ENCODE measurements around the gene ZNF492.
"Not testable (repeated sequence)": the region's sequence is repeated elsewhere in the genome, so short reads cannot be mapped to it uniquely, and the experiment has no call there.

Gene ZNF492

DNA sequence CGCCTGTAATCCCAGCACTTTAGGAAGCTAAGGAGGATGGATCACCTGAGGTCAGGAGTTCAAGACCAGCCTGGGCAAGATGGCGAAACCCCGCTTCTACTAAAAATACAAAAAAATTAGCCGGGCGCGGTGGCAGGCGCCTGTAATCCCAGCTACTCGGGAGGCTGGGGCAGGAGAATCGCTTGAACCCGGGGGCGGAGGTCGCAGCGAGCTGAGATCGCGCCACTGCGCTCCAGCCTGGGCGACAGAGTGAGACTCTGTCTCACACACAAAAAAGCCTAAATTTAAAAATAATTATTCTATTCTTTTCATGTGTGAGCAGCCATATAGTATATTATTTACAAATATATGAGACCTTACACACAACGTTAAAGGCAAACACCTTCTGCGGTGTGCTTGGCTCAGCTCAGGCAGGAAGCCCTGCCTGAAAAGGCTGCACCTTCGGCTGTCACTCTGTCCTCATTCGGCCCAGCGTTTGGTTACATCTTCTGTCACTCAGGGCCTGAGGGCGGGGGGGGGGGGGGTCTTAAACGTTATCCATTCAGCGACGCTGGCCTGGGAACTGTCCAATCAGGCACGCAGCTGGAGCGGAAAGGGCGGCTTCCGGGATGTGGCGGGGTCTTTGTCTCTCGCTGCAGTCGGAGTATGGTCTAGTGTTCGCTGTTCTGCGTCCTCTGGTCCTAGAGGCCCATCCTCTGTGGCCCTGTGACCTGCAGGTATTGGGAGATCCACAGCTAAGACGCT, at the start of gene ZNF492:
Gene ZNF492 (plus strand): TSS at position 619 of the 744 bp plus-strand sequence. CDS start 19,076 bp downstream, outside the sequence.
- not testable (repeated sequence) for H3K4me3 ChIP-seq (ENCODE audit: low read depth, low read length); H3K27me3 ChIP-seq (ENCODE audit: control insufficient read depth, insufficient read depth, low read length); H3K9me3 ChIP-seq (ENCODE audit: control insufficient read depth, insufficient read depth, low read length); H3K4me1 ChIP-seq (ENCODE audit: control insufficient read depth, insufficient read depth, low read length); H3K36me3 ChIP-seq (ENCODE audit: control insufficient read depth, insufficient read depth, low read length); H3K9ac ChIP-seq (ENCODE audit: low read depth, low read length)

DNA sequence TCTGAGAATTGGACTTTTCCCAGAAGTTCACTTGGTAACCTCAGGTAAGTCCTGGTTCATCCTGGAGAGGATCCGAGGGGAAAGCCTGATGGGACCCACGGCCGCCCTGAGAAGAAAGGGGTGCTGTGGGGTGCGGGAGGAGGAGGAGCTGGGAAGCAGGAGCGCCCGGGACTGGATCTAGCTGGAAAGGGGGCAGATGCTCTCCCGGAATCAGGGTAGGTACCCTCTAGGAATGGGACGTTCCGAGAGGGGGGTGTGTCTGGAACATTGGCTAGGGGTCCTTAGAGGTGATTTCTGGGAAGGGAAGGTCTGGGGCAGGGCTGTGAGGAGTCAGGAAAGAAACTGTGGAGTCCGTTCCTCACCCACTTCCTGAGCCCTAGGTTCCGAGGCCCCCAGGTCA, 38.7 kb upstream of the ZNF492 start:
- peaks cover 35% of the 10 kb centered on the region for H3K9me3 ChIP-seq (ENCODE audit: control insufficient read depth, insufficient read depth, low read length)
- H3K4me1 ChIP-seq (ENCODE audit: control insufficient read depth, insufficient read depth, low read length): no peaks in the 10 kb centered on the region
- no peak overlapping the region for H3K4me3 ChIP-seq (ENCODE audit: low read depth, low read length)
- H3K9ac ChIP-seq (ENCODE audit: low read depth, low read length): no peak overlapping the region
- no peaks in the 10 kb centered on the region for H3K27me3 ChIP-seq (ENCODE audit: control insufficient read depth, insufficient read depth, low read length)
- H3K36me3 ChIP-seq (ENCODE audit: control insufficient read depth, insufficient read depth, low read length): no peaks in the 10 kb centered on the region

DNA sequence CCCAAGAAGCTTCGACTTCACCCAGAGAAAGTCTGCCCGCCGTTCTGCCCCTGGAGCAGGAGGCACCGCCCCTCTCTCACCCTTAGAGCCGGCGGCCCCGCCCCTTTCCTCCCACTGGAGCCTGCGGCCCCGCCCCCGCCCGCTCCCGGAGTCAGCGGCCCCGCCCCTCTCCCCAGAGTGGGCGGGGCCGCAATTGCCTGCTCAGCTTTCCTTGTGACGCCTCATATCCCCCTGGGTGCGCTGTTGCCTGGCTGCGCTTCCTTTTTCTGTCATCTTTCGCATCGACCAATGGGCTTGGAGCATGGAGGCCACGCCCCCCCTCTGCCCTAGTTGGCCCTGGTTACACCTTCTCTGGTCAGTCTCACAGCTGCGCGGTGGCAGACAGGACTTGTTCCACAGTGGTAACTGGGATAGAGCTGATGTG, 38.2 kb upstream of the ZNF492 start:
- Histone ChIP-seq H3K4me3 (ENCODE audit: low read depth, low read length) (no peak overlapping the region), H3K9ac (ENCODE audit: low read depth, low read length) (no peak overlapping the region), H3K36me3 (ENCODE audit: control insufficient read depth, insufficient read depth, low read length) (no peaks in the 10 kb centered on the region), H3K9me3 (ENCODE audit: control insufficient read depth, insufficient read depth, low read length) (peaks cover 36% of the 10 kb centered on the region), H3K27me3 (ENCODE audit: control insufficient read depth, insufficient read depth, low read length) (no peaks in the 10 kb centered on the region), H3K4me1 (ENCODE audit: control insufficient read depth, insufficient read depth, low read length) (no peaks in the 10 kb centered on the region)

DNA sequence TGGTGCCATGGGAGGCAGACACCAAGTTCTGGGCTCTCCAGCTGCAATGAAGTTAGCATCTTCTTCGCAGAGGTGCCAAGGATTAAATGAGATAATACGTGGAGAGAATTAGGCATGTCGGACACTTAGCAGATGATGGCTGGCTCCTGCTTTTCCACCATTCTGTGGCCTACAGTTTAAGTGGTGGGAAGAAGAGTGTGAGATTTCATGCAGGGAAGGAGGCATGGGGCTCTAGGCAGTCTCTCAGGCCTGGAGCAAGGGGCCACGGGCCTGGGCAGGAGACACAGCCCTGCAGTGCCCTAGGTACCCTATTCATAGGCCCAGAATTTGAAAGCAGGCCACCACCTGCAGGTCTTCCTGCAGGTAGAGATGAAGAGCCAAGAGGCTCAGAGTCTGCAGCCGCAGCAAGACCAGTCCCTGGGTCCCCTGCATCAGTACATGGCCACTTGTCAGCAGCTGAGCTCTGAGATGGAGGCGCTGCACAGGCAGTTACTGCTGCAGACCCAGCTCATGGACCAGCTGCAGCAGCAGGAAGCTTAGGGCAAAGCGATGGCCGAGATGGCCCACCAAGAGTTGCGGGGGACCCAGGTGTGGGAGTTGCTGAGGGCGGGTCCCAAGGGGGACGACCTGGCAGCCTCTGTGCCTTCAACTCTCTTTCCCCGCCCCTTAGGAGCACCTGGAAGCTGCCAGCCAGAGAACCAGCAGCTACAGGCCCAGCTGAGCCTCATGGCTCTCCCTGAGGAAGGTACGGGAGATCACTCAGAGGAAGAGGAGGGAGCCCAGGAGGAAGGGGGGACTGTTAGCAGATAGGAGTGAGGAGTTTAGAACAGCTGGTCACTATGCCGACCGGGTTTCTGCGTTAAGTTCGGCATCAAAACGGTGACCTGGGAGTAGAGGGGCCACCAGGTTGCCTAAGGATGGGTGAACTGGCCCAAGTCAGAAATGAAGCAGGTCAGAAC, 33.2 kb upstream of the ZNF492 start:
- H3K9me3 ChIP-seq (ENCODE audit: control insufficient read depth, insufficient read depth, low read length): peaks cover 48% of the 10 kb centered on the region

DNA sequence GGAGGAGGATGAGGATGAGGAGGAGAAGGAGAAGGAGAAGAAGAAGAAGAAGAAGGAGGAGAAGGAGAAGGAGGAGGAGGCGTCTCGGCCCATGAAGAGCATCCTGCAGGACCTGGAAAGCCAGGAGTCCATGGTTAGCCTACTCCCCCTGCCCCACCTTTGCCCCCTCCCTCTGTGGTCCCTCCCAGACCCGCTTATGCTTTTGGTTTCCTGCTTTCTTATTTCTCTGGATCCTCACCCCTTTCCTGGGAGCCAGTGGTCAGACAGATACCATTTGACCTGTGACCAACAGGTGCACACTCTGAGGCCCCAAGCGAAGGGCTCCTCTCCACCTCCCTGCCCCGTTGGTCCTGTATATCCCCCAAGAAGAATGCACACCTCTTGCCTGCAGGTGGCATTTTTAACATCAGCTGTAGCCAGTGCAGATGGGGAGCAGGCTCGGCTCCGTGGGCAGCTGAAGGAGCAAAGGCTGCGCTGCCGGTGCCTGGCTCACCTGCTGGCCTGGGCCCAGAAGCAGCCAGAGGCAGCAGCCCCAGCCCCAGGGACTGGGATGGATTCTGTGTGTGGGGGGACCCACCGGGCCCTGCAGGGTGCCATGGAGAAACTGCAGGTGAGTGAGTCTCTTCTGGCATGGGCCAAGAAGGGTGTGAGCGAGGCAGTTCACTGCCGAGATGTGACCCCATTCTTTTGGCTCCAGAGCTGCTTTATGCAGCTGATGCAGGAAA, 32.1 kb upstream of the ZNF492 start:
- Histone ChIP-seq H3K4me1 (ENCODE audit: control insufficient read depth, insufficient read depth, low read length) (no peaks in the 10 kb centered on the region), H3K36me3 (ENCODE audit: control insufficient read depth, insufficient read depth, low read length) (no peaks in the 10 kb centered on the region), H3K9ac (ENCODE audit: low read depth, low read length) (no peak overlapping the region), H3K4me3 (ENCODE audit: low read depth, low read length) (no peak overlapping the region), H3K9me3 (ENCODE audit: control insufficient read depth, insufficient read depth, low read length) (peaks cover 42% of the 10 kb centered on the region), H3K27me3 (ENCODE audit: control insufficient read depth, insufficient read depth, low read length) (no peaks in the 10 kb centered on the region)

More for the DNA sequence above, 33.2 kb upstream of the ZNF492 start:
- Histone ChIP-seq H3K4me3 (ENCODE audit: low read depth, low read length) (no peak overlapping the region), H3K36me3 (ENCODE audit: control insufficient read depth, insufficient read depth, low read length) (no peaks in the 10 kb centered on the region), H3K27me3 (ENCODE audit: control insufficient read depth, insufficient read depth, low read length) (no peaks in the 10 kb centered on the region), H3K4me1 (ENCODE audit: control insufficient read depth, insufficient read depth, low read length) (no peaks in the 10 kb centered on the region), H3K9ac (ENCODE audit: low read depth, low read length) (no peak overlapping the region)

DNA sequence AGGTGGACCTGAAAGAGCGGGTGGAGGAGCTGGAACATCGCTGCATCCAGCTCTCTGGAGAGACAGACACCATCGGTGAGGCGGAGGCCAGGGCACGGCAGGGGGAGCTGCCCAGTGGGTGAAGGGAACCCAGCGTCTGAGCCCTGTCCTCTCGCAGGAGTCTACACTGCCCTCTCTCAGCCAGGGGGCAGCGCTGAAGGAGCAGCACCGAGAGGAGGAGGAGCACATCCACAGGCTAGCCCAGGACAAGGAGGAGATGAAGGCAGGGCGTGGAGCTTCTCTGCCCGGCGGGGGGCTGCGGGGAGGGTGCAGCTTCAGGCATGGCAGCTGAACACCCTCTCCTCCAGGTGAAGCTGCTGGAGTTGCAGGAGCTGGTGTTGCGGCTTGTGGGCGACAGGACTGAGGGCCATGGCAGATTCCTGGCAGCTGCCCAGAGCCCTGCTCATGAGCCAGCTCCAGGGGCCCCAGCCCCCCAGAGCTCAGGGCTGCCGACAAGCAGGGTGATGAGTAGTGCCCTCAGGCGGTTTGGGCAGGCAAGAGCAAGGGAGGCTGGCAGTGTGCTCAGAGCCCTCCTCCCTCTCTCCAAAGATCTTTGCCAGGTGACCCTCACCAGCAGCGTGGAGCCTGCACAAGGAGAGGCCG, 31.4 kb upstream of the ZNF492 start:
- Histone ChIP-seq H3K27me3 (ENCODE audit: control insufficient read depth, insufficient read depth, low read length) (no peaks in the 10 kb centered on the region), H3K4me3 (ENCODE audit: low read depth, low read length) (no peak overlapping the region), H3K9ac (ENCODE audit: low read depth, low read length) (no peak overlapping the region), H3K36me3 (ENCODE audit: control insufficient read depth, insufficient read depth, low read length) (no peaks in the 10 kb centered on the region), H3K4me1 (ENCODE audit: control insufficient read depth, insufficient read depth, low read length) (no peaks in the 10 kb centered on the region), H3K9me3 (ENCODE audit: control insufficient read depth, insufficient read depth, low read length) (peaks cover 47% of the 10 kb centered on the region)

DNA sequence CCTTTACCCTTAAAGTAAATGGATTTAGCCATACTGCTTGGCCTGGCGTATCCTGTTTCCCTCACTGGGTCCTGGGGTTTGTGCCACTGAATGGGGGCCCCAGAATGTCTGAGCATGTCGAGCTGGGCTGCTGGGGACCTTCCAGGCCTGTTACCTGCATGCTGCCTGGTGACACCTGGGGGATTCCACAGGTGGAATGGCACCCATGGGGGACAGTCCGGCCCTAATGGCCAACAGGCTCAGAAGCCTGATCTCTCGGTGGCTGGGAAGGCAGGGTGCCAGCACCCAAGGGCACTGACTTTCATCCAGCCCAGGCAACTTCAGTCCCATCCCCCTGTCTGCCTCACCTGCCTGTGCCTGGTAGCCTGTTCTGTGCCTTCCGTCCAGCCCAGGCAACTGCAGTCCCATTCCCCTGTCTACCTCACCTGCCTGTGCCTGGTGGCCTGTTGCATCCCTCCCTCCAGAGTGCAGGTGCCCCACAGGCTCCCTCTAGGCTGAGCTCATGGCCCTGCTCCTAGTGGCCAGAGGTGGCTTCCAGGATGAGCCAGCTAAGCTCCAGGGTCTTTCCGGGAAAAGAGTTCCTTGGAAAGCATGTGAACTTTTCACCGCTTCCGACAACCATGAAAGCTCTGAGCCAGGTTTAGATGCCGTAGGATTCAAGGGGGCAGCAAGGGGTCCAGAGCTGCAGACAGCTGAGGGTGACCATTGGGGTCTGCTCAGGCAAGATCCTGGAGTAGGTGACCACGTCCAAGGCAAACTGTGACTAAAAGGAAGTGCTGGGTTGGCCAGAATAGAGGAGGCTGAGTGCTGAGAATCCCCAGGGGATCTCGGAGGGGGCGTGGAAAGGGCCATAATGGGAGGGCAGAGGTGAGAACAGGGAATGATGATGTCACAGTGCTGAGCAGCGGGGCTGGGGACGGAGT, 30.3 kb upstream of the ZNF492 start:
- Histone ChIP-seq H3K4me3 (ENCODE audit: low read depth, low read length) (no peak overlapping the region), H3K4me1 (ENCODE audit: control insufficient read depth, insufficient read depth, low read length) (no peaks in the 10 kb centered on the region), H3K9ac (ENCODE audit: low read depth, low read length) (no peak overlapping the region), H3K36me3 (ENCODE audit: control insufficient read depth, insufficient read depth, low read length) (no peaks in the 10 kb centered on the region), H3K9me3 (ENCODE audit: control insufficient read depth, insufficient read depth, low read length) (peaks cover 47% of the 10 kb centered on the region), H3K27me3 (ENCODE audit: control insufficient read depth, insufficient read depth, low read length) (no peaks in the 10 kb centered on the region)

DNA sequence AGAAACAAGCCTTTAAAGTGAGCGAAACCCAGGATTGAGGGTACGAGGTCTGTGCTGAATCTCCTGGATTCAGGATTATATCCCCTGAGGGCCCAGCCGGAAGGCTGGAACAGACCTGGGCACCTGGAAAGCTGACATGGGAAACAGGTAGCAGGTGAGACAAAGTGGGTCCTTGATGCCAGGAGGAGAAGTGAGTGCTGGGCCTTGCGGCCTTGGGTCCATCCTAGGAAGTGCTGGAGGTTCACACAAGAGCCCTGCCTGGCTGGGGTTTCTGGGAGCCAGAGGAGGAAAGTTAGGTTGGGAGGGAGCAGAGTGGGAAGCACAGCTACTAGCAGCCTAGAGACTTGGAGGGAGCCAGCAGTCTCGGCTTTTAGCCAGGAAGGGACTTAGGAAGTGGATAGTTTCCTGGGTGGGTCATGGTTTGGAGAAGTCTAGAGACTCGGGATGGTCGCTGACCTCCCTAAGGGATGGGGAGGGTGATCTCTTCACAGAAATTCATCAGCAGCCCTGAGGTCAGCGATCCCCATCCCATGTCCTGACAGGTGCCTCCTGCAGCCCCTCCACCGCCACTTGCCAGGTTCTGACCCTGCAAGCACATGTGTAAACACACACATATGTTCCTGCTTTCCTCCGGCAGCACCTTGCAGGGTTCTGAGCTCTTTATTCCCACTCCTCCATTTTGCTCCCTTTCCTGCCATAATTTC, 29.4 kb upstream of the ZNF492 start:
- Histone ChIP-seq H3K27me3 (ENCODE audit: control insufficient read depth, insufficient read depth, low read length) (no peaks in the 10 kb centered on the region), H3K9me3 (ENCODE audit: control insufficient read depth, insufficient read depth, low read length) (peaks cover 45% of the 10 kb centered on the region)

DNA sequence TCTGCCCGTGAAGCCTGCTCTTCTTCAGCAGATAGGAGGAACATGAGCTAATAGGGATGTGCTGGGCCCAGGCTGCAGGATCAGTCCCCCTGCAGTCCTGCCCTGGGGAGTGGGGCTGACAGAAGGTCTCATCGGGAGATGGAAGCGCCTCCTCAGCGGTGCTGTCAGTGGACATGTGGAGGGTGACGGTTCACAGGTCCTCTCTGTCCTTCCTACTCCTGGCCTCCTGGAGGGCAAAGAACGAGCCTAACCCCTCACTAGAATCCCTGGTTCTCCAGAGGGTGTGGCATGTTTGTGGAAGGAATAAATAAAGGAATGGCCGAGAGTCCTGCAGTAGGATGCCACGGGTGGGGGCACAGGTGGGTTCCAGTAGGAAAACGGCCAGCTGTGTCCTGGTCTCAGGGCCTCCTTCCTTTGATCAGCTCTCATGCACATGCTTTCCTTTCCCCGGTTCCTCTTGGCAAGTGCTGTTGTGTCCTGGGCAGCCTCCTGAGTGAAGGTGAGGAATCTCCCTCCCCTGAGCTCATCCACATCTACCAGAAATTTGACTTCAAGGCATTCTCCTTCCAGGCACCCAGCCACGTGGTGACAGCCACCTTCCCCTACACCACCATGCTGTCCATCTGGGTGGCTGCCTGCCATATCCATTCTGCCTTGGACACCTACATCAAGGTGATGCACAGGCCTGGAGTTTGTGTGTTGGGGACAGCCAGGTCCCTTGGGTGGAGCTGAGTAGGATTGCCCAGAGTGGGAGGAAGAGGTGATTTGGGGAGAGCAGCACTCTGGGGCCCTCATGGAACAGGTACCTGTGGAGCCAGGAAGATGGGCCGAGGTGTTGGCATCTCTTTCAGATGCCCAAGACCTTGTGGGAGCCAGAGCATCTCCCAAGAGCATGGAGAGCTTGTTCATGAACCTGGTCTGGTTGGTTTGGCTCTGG, 28.6 kb upstream of the ZNF492 start:
- Histone ChIP-seq H3K4me3 (ENCODE audit: low read depth, low read length) (no peak overlapping the region), H3K4me1 (ENCODE audit: control insufficient read depth, insufficient read depth, low read length) (no peaks in the 10 kb centered on the region), H3K9ac (ENCODE audit: low read depth, low read length) (no peak overlapping the region), H3K9me3 (ENCODE audit: control insufficient read depth, insufficient read depth, low read length) (peaks cover 42% of the 10 kb centered on the region), H3K27me3 (ENCODE audit: control insufficient read depth, insufficient read depth, low read length) (no peaks in the 10 kb centered on the region), H3K36me3 (ENCODE audit: control insufficient read depth, insufficient read depth, low read length) (no peaks in the 10 kb centered on the region)

More for the DNA sequence above, 29.4 kb upstream of the ZNF492 start:
- Histone ChIP-seq H3K36me3 (ENCODE audit: control insufficient read depth, insufficient read depth, low read length) (no peaks in the 10 kb centered on the region), H3K4me1 (ENCODE audit: control insufficient read depth, insufficient read depth, low read length) (no peaks in the 10 kb centered on the region), H3K4me3 (ENCODE audit: low read depth, low read length) (no peak overlapping the region), H3K9ac (ENCODE audit: low read depth, low read length) (no peak overlapping the region)

All from iPS-15b (cell line).